ENCODE measurements around the gene CASK.

Gene CASK

DNA sequence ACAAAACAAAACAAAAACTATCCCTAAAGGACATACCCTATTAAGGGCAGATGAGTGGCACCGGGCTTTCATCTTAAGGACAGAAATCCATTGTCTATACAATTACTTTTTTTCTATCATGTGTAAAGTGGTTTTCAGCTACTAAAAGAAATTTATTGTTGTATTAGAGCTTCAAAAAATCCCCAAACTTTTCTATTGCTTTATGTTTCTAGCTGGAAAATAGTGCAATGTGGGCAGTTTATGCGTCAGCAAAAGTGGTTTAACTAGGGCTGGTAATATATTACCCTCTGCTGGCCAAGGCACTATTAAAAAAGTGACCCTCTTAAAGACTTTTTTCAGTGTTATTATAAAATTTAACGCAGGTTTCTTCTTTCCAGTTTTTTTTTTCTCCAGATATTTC lies 214.9 kb downstream of the CASK start:
- no peak overlapping the region for H3K27ac Mint-ChIP-seq
- no peaks in the 10 kb centered on the region for H3K27me3 Mint-ChIP-seq
- no peak for DNase-seq
- no peaks in the 10 kb centered on the region for H3K9me3 Mint-ChIP-seq
- H3K4me3 Mint-ChIP-seq, result no peak overlapping the region
- H3K4me1 Mint-ChIP-seq (ENCODE audit: low read depth in 2 of 2), result peaks cover 24 to 39% of the 10 kb centered on the region in 2 donors
- H3K36me3 Mint-ChIP-seq (ENCODE audit: insufficient read depth), result no peaks in the 10 kb centered on the region
- ATAC-seq (replicated peaks), result no peak

DNA sequence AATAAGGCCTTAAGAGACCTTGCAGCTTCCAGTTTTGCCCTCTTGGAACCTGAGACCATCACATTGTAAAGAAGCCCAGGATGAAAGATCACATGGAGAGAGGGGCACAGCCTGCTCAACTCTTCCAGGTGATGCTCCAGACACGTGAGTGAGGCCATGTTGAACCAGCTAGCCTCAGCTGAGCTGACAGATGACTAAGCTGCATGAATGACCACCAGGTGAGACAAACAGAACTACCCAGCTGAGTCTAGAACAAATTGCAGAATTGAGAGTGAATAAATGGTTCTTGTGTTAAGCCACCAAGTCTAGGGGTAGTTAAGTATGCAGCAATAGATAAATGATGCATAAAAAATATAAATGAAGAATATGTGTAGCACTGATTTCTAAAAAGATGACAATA lies 216.1 kb downstream of the CASK start:
- no peak overlapping the region for H3K27ac Mint-ChIP-seq
- no peak for DNase-seq
- H3K27me3 Mint-ChIP-seq, result no peaks in the 10 kb centered on the region
- H3K9me3 Mint-ChIP-seq, result no peaks in the 10 kb centered on the region
- no peak overlapping the region for H3K4me3 Mint-ChIP-seq
- no peaks in the 10 kb centered on the region for H3K36me3 Mint-ChIP-seq (ENCODE audit: insufficient read depth)
- ATAC-seq (replicated peaks), result no peak
- peaks cover 24 to 40% of the 10 kb centered on the region in 2 donors for H3K4me1 Mint-ChIP-seq (ENCODE audit: low read depth in 2 of 2)

DNA sequence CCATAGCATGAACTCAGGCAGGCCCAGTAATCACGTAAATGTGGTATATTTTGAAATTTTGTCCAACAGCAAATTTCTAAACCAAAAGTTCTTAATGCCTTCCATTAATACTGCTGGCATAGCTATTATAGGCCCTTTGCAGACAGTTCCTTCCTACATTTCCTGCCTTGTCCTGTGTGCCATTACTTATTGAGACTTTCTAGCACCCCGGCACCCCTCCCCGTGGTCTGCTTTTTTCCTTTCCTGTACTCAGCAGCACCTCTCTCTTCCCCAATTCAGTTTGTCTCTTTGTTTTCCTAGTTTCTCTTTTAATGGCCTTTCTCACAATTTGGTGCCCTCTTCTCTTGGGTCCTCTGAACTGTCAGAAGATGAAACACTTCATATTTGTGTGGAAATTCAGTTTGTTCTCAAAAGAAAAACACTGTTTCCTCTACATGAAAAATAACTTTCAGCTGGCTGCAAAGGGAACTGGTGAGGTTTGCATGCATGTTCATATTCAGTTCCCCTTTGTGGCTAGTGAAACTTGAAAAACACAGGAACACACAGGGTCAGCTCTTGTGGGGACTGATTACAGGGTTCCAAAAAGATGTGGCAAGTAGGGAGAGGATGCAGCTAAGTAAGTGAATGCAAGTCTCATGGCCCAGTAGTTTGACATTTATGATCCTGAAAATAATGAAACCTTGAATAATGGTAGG lies 217.5 kb downstream of the CASK start:
- no peaks in the 10 kb centered on the region for H3K27me3 Mint-ChIP-seq
- peaks cover under 1% of the 10 kb centered on the region for H3K36me3 Mint-ChIP-seq (ENCODE audit: insufficient read depth)
- ATAC-seq (replicated peaks) (peak; percentile 22), DNase-seq (no peak)
- H3K4me1 Mint-ChIP-seq (ENCODE audit: low read depth in 2 of 2), result peaks cover 24 to 40% of the 10 kb centered on the region in 2 donors
- peak overlapping the region; percentile 71 to 78 for H3K27ac Mint-ChIP-seq
- no peaks in the 10 kb centered on the region for H3K9me3 Mint-ChIP-seq
- H3K4me3 Mint-ChIP-seq, result peak overlapping the region; percentile 22 to 57

DNA sequence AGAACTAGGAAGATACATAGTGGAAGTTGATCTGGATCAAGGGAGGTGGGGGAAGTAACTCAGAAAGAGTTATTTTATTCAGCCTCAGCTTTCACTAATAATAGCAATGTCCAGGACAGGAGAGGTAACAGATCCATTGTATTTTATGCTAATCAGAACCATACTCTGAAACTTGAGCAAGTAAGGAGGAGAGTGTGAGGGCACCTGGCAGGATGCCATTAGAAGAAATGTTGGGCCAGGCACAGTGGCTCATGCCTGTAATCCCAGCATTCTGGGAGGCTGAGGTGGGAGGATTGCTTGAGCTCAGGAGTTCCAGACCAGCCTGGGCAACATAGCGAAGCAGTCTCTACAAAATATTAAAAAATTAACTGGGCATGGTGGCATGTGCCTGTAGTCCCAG lies 218.3 kb downstream of the CASK start:
- Mint-ChIP-seq H3K9me3 (no peaks in the 10 kb centered on the region), H3K27ac (peak overlapping the region; percentile 44 to 58), H3K27me3 (no peaks in the 10 kb centered on the region), H3K4me3 (no peak overlapping the region), H3K4me1 (ENCODE audit: low read depth in 2 of 2) (peaks cover 22 to 37% of the 10 kb centered on the region in 2 donors), H3K36me3 (ENCODE audit: insufficient read depth) (peaks cover 4% of the 10 kb centered on the region)
- no peak for DNase-seq
- ATAC-seq (replicated peaks), result no peak

DNA sequence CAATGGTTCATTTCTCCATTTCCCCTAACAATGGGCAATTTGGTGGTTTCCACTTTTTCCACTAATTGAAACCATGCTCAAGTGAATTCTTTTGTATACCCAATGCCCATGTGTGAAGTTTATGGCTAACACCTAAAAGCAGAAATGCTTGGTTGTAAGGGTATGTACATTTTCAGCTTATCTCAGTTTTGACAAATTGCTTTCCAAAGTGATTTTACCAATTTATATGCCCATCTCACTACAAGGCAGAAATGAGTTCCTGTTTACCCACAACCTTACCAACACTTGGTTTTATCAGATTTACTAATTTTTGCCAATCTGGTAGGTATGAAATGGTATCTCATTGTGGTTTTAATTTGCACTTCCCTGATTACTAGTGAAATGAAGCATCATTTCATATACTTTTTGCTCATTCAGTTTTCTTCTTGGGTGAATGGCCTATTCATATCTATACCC lies 219.8 kb downstream of the CASK start:
- Mint-ChIP-seq H3K4me1 (ENCODE audit: low read depth in 2 of 2) (peaks cover 22 to 32% of the 10 kb centered on the region in 2 donors), H3K27ac (no peak overlapping the region), H3K27me3 (no peaks in the 10 kb centered on the region), H3K9me3 (no peaks in the 10 kb centered on the region), H3K4me3 (no peak overlapping the region), H3K36me3 (ENCODE audit: insufficient read depth) (peaks cover 4% of the 10 kb centered on the region)
- ATAC-seq (replicated peaks), result peak; percentile 58
- DNase-seq, result no peak

DNA sequence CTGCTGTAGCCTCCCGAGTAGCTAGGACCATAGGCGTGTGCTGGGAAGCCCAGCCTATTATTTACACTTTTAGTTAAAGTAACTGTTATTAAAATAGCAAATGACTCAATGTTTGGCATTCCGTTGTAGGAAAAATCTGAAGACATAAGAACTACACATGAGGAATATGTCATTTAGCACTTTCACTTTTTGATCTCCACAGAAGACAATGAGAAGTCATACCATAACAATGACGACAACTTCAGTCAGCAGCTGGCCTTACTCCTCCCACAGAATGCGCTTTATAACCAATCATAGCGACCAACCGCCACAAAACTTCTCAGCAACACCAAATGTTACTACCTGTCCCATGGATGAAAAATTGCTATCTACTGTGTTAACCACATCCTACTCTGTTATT lies 227.9 kb downstream of the CASK start:
- Mint-ChIP-seq H3K9me3 (no peaks in the 10 kb centered on the region), H3K4me1 (ENCODE audit: low read depth in 2 of 2) (peaks cover 13 to 24% of the 10 kb centered on the region in 2 donors), H3K27ac (peak overlapping the region; percentile 57 to 60), H3K4me3 (peak overlapping the region in 1 of 2 donors; percentile 54), H3K36me3 (ENCODE audit: insufficient read depth) (no peaks in the 10 kb centered on the region), H3K27me3 (no peaks in the 10 kb centered on the region)
- DNase-seq (peak; percentile 1 to 26 (median 14)), ATAC-seq (replicated peaks) (peak; percentile 94)

DNA sequence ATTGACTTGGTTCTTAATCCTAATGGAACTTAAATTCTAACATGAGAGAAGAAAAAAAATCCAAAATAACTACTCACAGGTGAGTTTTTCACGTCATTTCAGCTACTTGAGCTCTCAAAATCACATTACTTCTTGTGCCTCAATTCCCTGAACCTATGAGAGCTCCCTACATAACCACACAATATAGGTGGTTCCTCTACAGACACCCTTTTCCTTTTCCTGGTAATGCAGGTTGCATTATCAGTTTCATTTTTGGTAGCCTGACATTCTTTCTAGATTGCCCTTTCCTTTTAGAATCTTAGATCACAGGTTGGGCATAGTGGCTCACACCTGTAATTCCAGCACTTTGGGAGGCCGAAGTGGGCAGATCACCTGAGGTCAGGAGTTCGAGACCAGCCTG lies 230.3 kb downstream of the CASK start:
- H3K4me1 Mint-ChIP-seq (ENCODE audit: low read depth in 2 of 2), result peaks cover 18 to 30% of the 10 kb centered on the region in 2 donors
- H3K27ac Mint-ChIP-seq, result no peak overlapping the region
- DNase-seq (no peak), ATAC-seq (replicated peaks) (no peak)
- peak overlapping the region; percentile 36 to 44 for H3K4me3 Mint-ChIP-seq
- H3K36me3 Mint-ChIP-seq (ENCODE audit: insufficient read depth), result no peaks in the 10 kb centered on the region
- H3K9me3 Mint-ChIP-seq, result no peaks in the 10 kb centered on the region
- H3K27me3 Mint-ChIP-seq, result no peaks in the 10 kb centered on the region

DNA sequence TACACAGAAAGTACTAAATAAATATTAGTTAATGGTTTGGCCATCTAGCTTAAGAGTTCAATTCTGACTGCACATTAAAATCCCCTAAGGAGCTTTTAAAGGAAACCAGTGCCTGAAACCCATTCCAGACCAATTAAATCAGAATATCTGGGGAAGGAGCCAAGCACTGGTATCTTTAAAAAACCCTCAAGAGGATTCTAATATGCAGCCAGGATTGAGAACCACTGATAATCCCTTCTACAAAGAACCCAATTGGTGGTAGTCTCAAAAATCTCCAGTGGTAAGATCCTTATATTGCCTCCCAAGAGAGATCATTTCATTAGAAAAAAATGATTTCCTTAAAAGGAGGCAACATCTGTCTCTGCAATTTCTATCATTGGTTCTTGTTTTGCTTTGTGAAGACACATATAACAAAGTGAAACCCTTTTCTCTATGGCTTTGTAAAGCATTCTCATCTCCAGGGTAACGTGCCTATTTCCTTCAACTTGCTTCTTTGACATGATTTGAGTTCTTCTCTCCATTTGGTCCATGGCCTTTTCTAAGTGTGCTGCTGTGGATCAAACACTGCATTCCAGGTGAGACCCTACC lies 231.1 kb downstream of the CASK start:
- Mint-ChIP-seq H3K27ac (peak overlapping the region in 1 of 2 donors; percentile 29), H3K36me3 (ENCODE audit: insufficient read depth) (no peaks in the 10 kb centered on the region), H3K9me3 (no peaks in the 10 kb centered on the region), H3K4me1 (ENCODE audit: low read depth in 2 of 2) (peaks cover 19 to 30% of the 10 kb centered on the region in 2 donors), H3K27me3 (no peaks in the 10 kb centered on the region), H3K4me3 (no peak overlapping the region)
- DNase-seq (no peak), ATAC-seq (replicated peaks) (no peak)

DNA sequence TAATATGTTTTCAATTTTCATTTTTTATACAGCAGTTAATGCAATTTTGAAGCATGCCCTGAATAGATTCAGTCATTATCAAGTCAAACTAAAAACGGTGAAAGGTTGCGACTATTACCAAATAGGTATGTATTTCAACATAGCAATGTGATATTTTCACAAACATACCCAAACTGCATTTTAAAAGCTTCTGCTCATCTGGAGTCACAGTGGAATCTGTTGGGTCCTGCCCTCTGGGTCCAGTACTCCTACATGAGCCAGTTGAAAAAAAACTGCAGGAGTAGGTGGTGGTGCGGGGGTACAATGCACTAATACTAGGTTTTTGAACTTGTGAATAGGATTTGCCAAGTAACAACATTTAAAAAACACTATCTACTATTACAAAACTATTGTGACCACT lies 233.6 kb downstream of the CASK start:
- Mint-ChIP-seq H3K4me1 (ENCODE audit: low read depth in 2 of 2) (peaks cover 17 to 21% of the 10 kb centered on the region in 2 donors), H3K27me3 (no peaks in the 10 kb centered on the region), H3K9me3 (no peaks in the 10 kb centered on the region), H3K4me3 (no peak overlapping the region), H3K36me3 (ENCODE audit: insufficient read depth) (no peaks in the 10 kb centered on the region), H3K27ac (no peak overlapping the region)
- no peak for DNase-seq
- no peak for ATAC-seq (replicated peaks)

DNA sequence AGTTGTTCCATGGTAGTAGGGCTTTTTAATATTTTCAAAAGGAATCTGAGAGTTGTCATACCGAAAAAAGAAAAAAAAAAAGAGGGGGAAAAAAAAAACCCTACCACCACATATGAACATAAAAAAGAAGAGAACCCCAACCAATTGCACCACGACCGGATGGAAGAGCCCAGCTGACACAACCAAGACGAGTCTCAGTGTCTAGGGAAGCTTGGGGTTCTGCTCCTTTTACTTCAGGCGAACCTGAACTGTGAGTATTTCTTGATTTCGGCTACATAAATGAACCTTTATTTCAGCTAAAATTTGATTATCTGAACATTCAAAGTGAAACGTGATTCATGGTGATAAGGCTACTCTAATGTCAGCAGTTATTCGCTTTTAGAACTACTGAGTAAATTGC lies 234.5 kb downstream of the CASK start, which contains the start of gene GPR34:
TSS of gene GPR34 (plus strand) at position 139 of the 400 bp plus-strand sequence. CDS start 6,661 bp downstream, outside the sequence.
- Mint-ChIP-seq H3K27me3 (no peaks in the 10 kb centered on the region), H3K4me3 (peak within 1 kb of the TSS in 1 of 2 donors; percentile 25), H3K4me1 (ENCODE audit: low read depth in 2 of 2) (peaks cover 14 to 17% of the 10 kb centered on the region in 2 donors), H3K9me3 (no peaks in the 10 kb centered on the region), H3K36me3 (ENCODE audit: insufficient read depth) (no peaks in the 10 kb centered on the region), H3K27ac (no peak within 1 kb of the TSS)
- DNase-seq, result no peak
- ATAC-seq (replicated peaks), result peak; percentile 51

DNA sequence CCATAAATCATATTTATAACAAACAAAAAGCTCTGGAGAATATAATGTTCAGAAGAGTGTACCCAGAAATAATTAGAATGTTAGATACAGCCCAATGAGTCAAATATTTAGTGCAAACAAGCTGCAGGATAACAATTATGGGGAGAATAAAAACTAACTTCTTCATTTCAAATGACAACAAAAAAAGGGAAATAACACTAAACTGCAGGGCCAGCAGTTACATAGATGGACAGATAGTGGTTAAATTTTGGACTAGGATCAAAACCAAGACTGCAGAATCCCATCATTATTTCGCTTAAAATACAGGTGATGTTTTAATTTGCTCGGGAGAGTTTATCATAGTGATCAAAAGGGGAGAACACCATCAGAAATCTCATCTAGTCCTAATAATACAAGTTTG lies 235.2 kb downstream of the CASK start:
- Mint-ChIP-seq H3K36me3 (ENCODE audit: insufficient read depth) (peaks cover under 1% of the 10 kb centered on the region), H3K4me1 (ENCODE audit: low read depth in 2 of 2) (peaks cover 10 to 13% of the 10 kb centered on the region in 2 donors), H3K27ac (no peak overlapping the region), H3K9me3 (no peaks in the 10 kb centered on the region), H3K27me3 (no peaks in the 10 kb centered on the region), H3K4me3 (no peak overlapping the region)
- ATAC-seq (replicated peaks) (no peak), DNase-seq (no peak)

DNA sequence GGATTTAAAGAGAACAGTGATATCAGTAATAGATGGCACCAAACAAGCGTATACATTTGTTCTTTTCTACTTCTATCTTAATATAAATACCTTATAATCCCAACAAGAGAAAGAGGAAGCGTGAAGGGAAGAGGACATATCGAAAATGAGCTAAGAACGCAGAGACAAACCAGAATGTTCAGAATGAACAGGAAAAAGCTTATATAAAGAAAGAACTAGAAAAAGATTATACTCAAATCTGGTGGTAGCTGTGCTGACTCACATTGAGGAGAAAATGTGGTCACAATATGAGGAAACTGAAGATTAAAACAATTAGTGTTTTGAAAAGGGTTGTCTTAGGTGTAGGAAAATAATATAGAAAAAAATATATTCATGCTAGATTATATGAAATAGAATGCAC lies 236.6 kb downstream of the CASK start:
- ATAC-seq (replicated peaks) (no peak), DNase-seq (no peak)
- Mint-ChIP-seq H3K27ac (peak overlapping the region in 1 of 2 donors; percentile 46), H3K27me3 (no peaks in the 10 kb centered on the region), H3K4me3 (no peak overlapping the region), H3K36me3 (ENCODE audit: insufficient read depth) (peaks cover 3% of the 10 kb centered on the region), H3K4me1 (ENCODE audit: low read depth in 2 of 2) (peaks cover 8 to 10% of the 10 kb centered on the region in 2 donors), H3K9me3 (no peaks in the 10 kb centered on the region)

DNA sequence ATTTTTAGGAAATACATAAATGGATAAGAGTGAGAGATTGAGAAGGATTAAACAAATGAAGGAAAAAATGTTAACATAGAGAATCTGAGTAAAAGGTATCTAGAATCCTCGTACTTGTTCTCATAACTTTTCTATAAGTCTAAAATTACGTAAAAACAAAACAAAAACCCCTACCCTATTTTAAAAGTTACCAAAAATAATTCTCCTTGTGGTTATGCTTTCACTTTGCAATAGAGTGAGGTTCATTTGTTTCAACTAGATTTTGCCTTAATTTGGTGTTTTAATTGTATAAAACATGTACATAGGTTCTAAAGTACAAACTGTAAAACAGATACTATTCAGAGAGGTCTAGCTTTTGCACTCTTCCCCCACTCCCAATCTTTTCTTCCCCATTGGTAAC lies 238.4 kb downstream of the CASK start:
- H3K27me3 Mint-ChIP-seq, result no peaks in the 10 kb centered on the region
- DNase-seq (no peak), ATAC-seq (replicated peaks) (no peak)
- H3K9me3 Mint-ChIP-seq, result no peaks in the 10 kb centered on the region
- peaks cover 6 to 8% of the 10 kb centered on the region in 2 donors for H3K4me1 Mint-ChIP-seq (ENCODE audit: low read depth in 2 of 2)
- peaks cover 6% of the 10 kb centered on the region for H3K36me3 Mint-ChIP-seq (ENCODE audit: insufficient read depth)
- no peak overlapping the region for H3K4me3 Mint-ChIP-seq
- no peak overlapping the region for H3K27ac Mint-ChIP-seq

DNA sequence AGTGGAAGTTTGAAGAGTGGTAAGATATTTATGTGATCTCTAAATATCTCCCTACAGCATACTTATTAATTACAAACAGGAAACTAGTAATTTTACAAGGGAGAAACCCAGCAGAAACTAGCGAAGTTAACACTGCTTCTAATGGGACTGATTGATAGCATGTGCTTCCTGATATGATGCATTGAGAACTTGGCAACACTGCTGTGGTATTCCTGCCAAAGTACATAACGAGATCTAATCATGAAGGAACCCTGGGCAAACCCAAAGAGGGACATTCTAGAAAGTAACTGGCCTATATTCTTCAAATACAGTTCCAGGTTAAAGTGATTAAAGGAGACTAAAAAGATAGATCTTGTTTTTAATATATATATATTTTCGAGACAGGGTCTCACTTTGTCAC lies 239.2 kb downstream of the CASK start:
- DNase-seq (no peak), ATAC-seq (replicated peaks) (no peak)
- Mint-ChIP-seq H3K4me3 (no peak overlapping the region), H3K27me3 (no peaks in the 10 kb centered on the region), H3K4me1 (ENCODE audit: low read depth in 2 of 2) (peaks cover 6 to 8% of the 10 kb centered on the region in 2 donors), H3K36me3 (ENCODE audit: insufficient read depth) (peaks cover 6% of the 10 kb centered on the region), H3K9me3 (no peaks in the 10 kb centered on the region), H3K27ac (no peak overlapping the region)

All from effector memory CD8-positive, alpha-beta T cell (primary cell).